Naive B cell (primary cell): ENCODE data around the gene HTN1. TPM values are rescaled to one million over a fixed set of nuclear protein-coding genes. Genes with fewer than 3 reads are reported as not detected.

ENCODE experiments used
- ATAC-seq, 2 donors: fragments of 150-1000 bp; cut with Tn5 transposase; 2 replicates each; pipeline ENCODE4 v1.10.0; 2021; ENCODE audit warnings: low read depth in 2 of 2, mild to moderate bottlenecking in 2 of 2, moderate library complexity in 2 of 2
- DNase-seq: peaks from one replicate; pipeline ENCODE4 v3.0.0; 2022
- H3K27ac Mint-ChIP-seq, 6 donors: one replicate each; pipeline ENCODE4 v1.8.0; 2020 to 2022; ENCODE audit warnings: mild to moderate bottlenecking in 6 of 6, mixed read lengths in 6 of 6, moderate library complexity in 5 of 6, inconsistent platforms in 2 of 6
- H3K27me3 Mint-ChIP-seq, 3 donors: one replicate each; pipeline ENCODE4 v1.8.0; 2021 to 2022; ENCODE audit warnings: mixed read lengths in 3 of 3, mild to moderate bottlenecking in 1 of 3
- H3K36me3 Mint-ChIP-seq, 2 donors: one replicate each; pipeline ENCODE4 v1.8.0; 2020 to 2022; ENCODE audit warnings: mixed read lengths in 2 of 2, inconsistent platforms in 1 of 2, mild to moderate bottlenecking in 1 of 2
- H3K4me1 Mint-ChIP-seq, 3 donors: one replicate each; pipeline ENCODE4 v1.8.0; 2020 to 2022; ENCODE audit warnings: mixed read lengths in 3 of 3, inconsistent platforms in 1 of 3, mild to moderate bottlenecking in 1 of 3, moderate library complexity in 1 of 3
- H3K4me3 Mint-ChIP-seq, 8 donors: one replicate each; pipeline ENCODE4 v1.8.0; 2020 to 2022; ENCODE audit warnings: mild to moderate bottlenecking in 8 of 8, mixed read lengths in 8 of 8, moderate library complexity in 8 of 8, inconsistent platforms in 2 of 8
- H3K9me3 Mint-ChIP-seq, 7 donors: one replicate each; pipeline ENCODE4 v1.8.0; 2020 to 2022; ENCODE audit warnings: mixed read lengths in 7 of 7, mild to moderate bottlenecking in 5 of 7, inconsistent platforms in 2 of 7, moderate library complexity in 1 of 7
- polyA plus RNA-seq, 6 donors: library from polyadenylated mRNA; unstranded; fragments of 300-500 nt; fragmentation: Illumina TruSeq; gene quantifications; one replicate each; pipeline ENCODE4 v1.2.3, GENCODE V29; 2021; ENCODE audit warnings: low read depth in 6 of 6

Gene HTN1
- polyA plus RNA-seq, 6 donors from 2014 or later = not detected

GRCh38 chr4:70062000-70062399 is 11.8 kb downstream of the HTN1 start:
- no peaks in the 10 kb centered on the region for H3K4me1 Mint-ChIP-seq
- no peak overlapping the region for H3K27ac Mint-ChIP-seq
- H3K36me3 Mint-ChIP-seq = no peaks in the 10 kb centered on the region
- no peak for ATAC-seq
- H3K4me3 Mint-ChIP-seq = no peak overlapping the region
- DNase-seq = no peak
- H3K9me3 Mint-ChIP-seq = peaks cover 0 to 5% (median 0%) of the 10 kb centered on the region in 7 donors
- no peaks in the 10 kb centered on the region for H3K27me3 Mint-ChIP-seq

GRCh38 chr4:70080205-70080604 is 30.0 kb downstream of the HTN1 start:
- no peak overlapping the region for H3K4me3 Mint-ChIP-seq
- no peaks in the 10 kb centered on the region for H3K4me1 Mint-ChIP-seq
- H3K36me3 Mint-ChIP-seq = no peaks in the 10 kb centered on the region
- no peak for ATAC-seq
- H3K27ac Mint-ChIP-seq = no peak overlapping the region
- H3K27me3 Mint-ChIP-seq = no peaks in the 10 kb centered on the region
- H3K9me3 Mint-ChIP-seq = peaks cover 0 to 2% (median 0%) of the 10 kb centered on the region in 7 donors
- no peak for DNase-seq

- ATAC-seq = no peak
- H3K36me3 Mint-ChIP-seq = no peaks in the 10 kb centered on the region
- no peaks in the 10 kb centered on the region for H3K27me3 Mint-ChIP-seq
- no peak overlapping the region for H3K27ac Mint-ChIP-seq
- H3K4me1 Mint-ChIP-seq = no peaks in the 10 kb centered on the region
- no peaks in the 10 kb centered on the region for H3K9me3 Mint-ChIP-seq
- no peak for DNase-seq
- no peak overlapping the region for H3K4me3 Mint-ChIP-seq
Measured at GRCh38 chr4:70099206-70099605, 49.0 kb downstream of the HTN1 start.

Other genes starting within 250 kb of the HTN1 start
- gene SULT1E1, start 190.3 kb upstream of the HTN1 start, polyA plus RNA-seq = not detected
- not detected for gene CSN1S1, start 119.4 kb upstream of the HTN1 start, polyA plus RNA-seq
- not detected for gene CSN2, start 84.7 kb upstream of the HTN1 start, polyA plus RNA-seq
- not detected for gene STATH, start 54.5 kb upstream of the HTN1 start, polyA plus RNA-seq
- not detected for gene HTN3, start 22.0 kb upstream of the HTN1 start, polyA plus RNA-seq
- gene PRR27, start 103.8 kb downstream of the HTN1 start, polyA plus RNA-seq = not detected
- gene ODAM, start 145.3 kb downstream of the HTN1 start, polyA plus RNA-seq = not detected
- gene FDCSP, start 175.7 kb downstream of the HTN1 start, polyA plus RNA-seq = not detected
- gene CSN3, start 192.2 kb downstream of the HTN1 start, polyA plus RNA-seq = not detected